HG03571 (cell line): ENCODE data around the gene ANO7.

ENCODE experiments used
- ATAC-seq: cut with Tn5 transposase; IDR thresholded peaks from one replicate; pipeline ENCODE4 v1.9.1; 2021; ENCODE audit not compliant: unreplicated experiment

ANO7 gene

GRCh38 chr2:241226723-241227572 lies 38.5 kb downstream of the ANO7 start:
- no peak for ATAC-seq

GRCh38 chr2:241227594-241227993 lies 39.1 kb downstream of the ANO7 start:
- ATAC-seq, result no peak

GRCh38 chr2:241228081-241228859 lies 39.8 kb downstream of the ANO7 start:
- no peak for ATAC-seq

- no peak for ATAC-seq
Observed at GRCh38 chr2:241228860-241229516, 40.5 kb downstream of the ANO7 start.

- no peak for ATAC-seq
Observed at GRCh38 chr2:241229563-241230401, 41.3 kb downstream of the ANO7 start.

GRCh38 chr2:241230435-241230834 lies 42.0 kb downstream of the ANO7 start:
- ATAC-seq, result no peak

GRCh38 chr2:241232736-241233575 lies 44.5 kb downstream of the ANO7 start:
- ATAC-seq, result no peak

GRCh38 chr2:241234066-241234790 lies 45.8 kb downstream of the ANO7 start:
- ATAC-seq, result no peak

- ATAC-seq, result no peak
Observed at GRCh38 chr2:241234962-241235740, 46.7 kb downstream of the ANO7 start.

- ATAC-seq, result no peak
Observed at GRCh38 chr2:241235859-241236593, 47.5 kb downstream of the ANO7 start.

- no peak for ATAC-seq
Observed at GRCh38 chr2:241237047-241237446, 48.6 kb downstream of the ANO7 start.

GRCh38 chr2:241237949-241238371 lies 49.5 kb downstream of the ANO7 start:
- no peak for ATAC-seq

GRCh38 chr2:241238693-241239198 lies 50.3 kb downstream of the ANO7 start:
- no peak for ATAC-seq

GRCh38 chr2:241239552-241240202 lies 51.2 kb downstream of the ANO7 start:
- ATAC-seq, result no peak

GRCh38 chr2:241240320-241241004 lies 52.0 kb downstream of the ANO7 start:
- ATAC-seq, result no peak

GRCh38 chr2:241241669-241242068 lies 53.2 kb downstream of the ANO7 start:
- no peak for ATAC-seq
